CD4-positive, alpha-beta T cell treated with Interleukin-1 beta for 1 hour (primary cell): ENCODE results near the gene MEGF8.

Experiments used
- DNase-seq, 2 donors: peaks; one replicate each; pipeline ENCODE4 v3.0.0-alpha.2; 2020 to 2022

MEGF8 gene

GRCh38 chr19:42325308-42325895 lies at the start of gene MEGF8:
Gene MEGF8 (plus strand): TSS chr19:42325635. CDS start chr19:42326244, 609 bp downstream.
- DNase-seq, result peak; percentile 99

GRCh38 chr19:42276284-42276683 lies 49.2 kb upstream of the MEGF8 start:
- DNase-seq, result no peak

GRCh38 chr19:42276821-42277220 lies 48.6 kb upstream of the MEGF8 start:
- no peak for DNase-seq

- no peak for DNase-seq
Measured at GRCh38 chr19:42277821-42278451, 47.5 kb upstream of the MEGF8 start.

GRCh38 chr19:42278452-42279154 lies 46.8 kb upstream of the MEGF8 start:
- DNase-seq, result no peak

GRCh38 chr19:42279155-42279901 lies 46.1 kb upstream of the MEGF8 start:
- no peak for DNase-seq

GRCh38 chr19:42279902-42280814 lies 45.3 kb upstream of the MEGF8 start:
- DNase-seq, result peak; percentile 90

- DNase-seq, result no peak
Measured at GRCh38 chr19:42280815-42281145, 44.7 kb upstream of the MEGF8 start.

- DNase-seq, result peak; percentile 36 to 37
Measured at GRCh38 chr19:42281146-42281826, 44.1 kb upstream of the MEGF8 start.

- DNase-seq, result no peak
Measured at GRCh38 chr19:42281827-42282762, 43.3 kb upstream of the MEGF8 start.

- no peak for DNase-seq
Measured at GRCh38 chr19:42282819-42283187, 42.6 kb upstream of the MEGF8 start.

- DNase-seq, result peak; percentile 97
Measured at GRCh38 chr19:42283188-42284065, 42.0 kb upstream of the MEGF8 start.

GRCh38 chr19:42284066-42284501 lies 41.4 kb upstream of the MEGF8 start:
- peak; percentile 91 for DNase-seq

- no peak for DNase-seq
Measured at GRCh38 chr19:42284591-42285341, 40.7 kb upstream of the MEGF8 start.

GRCh38 chr19:42285541-42285941 lies 39.9 kb upstream of the MEGF8 start:
- DNase-seq, result peak in 1 of 2 donors; percentile 31

- DNase-seq, result no peak
Measured at GRCh38 chr19:42285988-42286348, 39.5 kb upstream of the MEGF8 start.

- DNase-seq, result no peak
Measured at GRCh38 chr19:42286349-42287016, 39.0 kb upstream of the MEGF8 start.
